ENCODE results near the gene SAPCD1. TPM values are rescaled to one million over a fixed set of nuclear protein-coding genes. Genes with fewer than 3 reads are reported as not detected.
A peak's percentile ranks its signal among the peaks of the same experiment; 100 is the strongest.

The SAPCD1 gene
- total RNA-seq, 2 experiments from 2014 or later: 11.3 to 13.2 TPM

- peak within 1 kb of the TSS; percentile 94 for H3K4me3 Mint-ChIP-seq
- intact Hi-C loops (cut with micrococcal nuclease): loop anchor here (2.0 to 10.0 kb wide), 9 partner anchors 29 to 1175 kb away; partner anchors contain the start of genes ATP6V1G2, DXO, GPANK1 and HSPA1B
- H3K4me1 Mint-ChIP-seq (ENCODE audit: low read depth): peaks cover 48% of the 10 kb centered on the region
- H3K27ac Mint-ChIP-seq: peak within 1 kb of the TSS; percentile 91
- peak; percentile 99 for DNase-seq
- H3K27me3 Mint-ChIP-seq: no peaks in the 10 kb centered on the region
- ChIA-PET POLR2A (interaction anchor here (0.6 to 3.4 kb wide), 25 partner anchors 9 to 1105 kb away, joined by 3 to 15 read pairs (median 3); partner anchors contain the start of genes ABHD16A, CSNK2B, DDAH2 and DDX39B), CTCF (interaction anchor here (0.6 to 8.1 kb wide), 9 partner anchors 10 to 150 kb away, joined by 3 to 67 read pairs (median 14); partner anchors contain the start of genes DDAH2, LY6G5C and VARS1)
- H3K36me3 Mint-ChIP-seq: peaks cover 48% of the 10 kb centered on the region
- H3K9me3 Mint-ChIP-seq: no peaks in the 10 kb centered on the region
Observed at GRCh38 chr6:31739639-31740396, 22.6 kb upstream of the SAPCD1 start, which contains the start of gene MSH5. Gene MSH5, plus strand, starts transcription at chr6:31740005. Its CDS starts 462 bp downstream, at chr6:31740467.

- Mint-ChIP-seq H3K27me3 (no peaks in the 10 kb centered on the region), H3K4me3 (peak overlapping the region; percentile 94), H3K9me3 (no peaks in the 10 kb centered on the region), H3K4me1 (ENCODE audit: low read depth) (peaks cover 48% of the 10 kb centered on the region), H3K36me3 (peaks cover 49% of the 10 kb centered on the region), H3K27ac (peak overlapping the region; percentile 91)
- intact Hi-C loops (cut with micrococcal nuclease): no loop called here
- CTCF ChIA-PET: interaction anchor here (1.2 to 8.1 kb wide), 6 partner anchors 11 to 86 kb away, joined by 3 to 67 read pairs (median 13); partner anchors contain the start of genes DDAH2, LY6G5C and VARS1
- POLR2A ChIA-PET: interaction anchor here (0.7 to 2.1 kb wide), 17 partner anchors 9 to 388 kb away, joined by 3 to 7 read pairs (median 3); partner anchors contain the start of genes ABHD16A, DDAH2, DDX39B and EHMT2
- peak; percentile 56 for DNase-seq
Observed at GRCh38 chr6:31740397-31741223, 21.8 kb upstream of the SAPCD1 start.

DNA sequence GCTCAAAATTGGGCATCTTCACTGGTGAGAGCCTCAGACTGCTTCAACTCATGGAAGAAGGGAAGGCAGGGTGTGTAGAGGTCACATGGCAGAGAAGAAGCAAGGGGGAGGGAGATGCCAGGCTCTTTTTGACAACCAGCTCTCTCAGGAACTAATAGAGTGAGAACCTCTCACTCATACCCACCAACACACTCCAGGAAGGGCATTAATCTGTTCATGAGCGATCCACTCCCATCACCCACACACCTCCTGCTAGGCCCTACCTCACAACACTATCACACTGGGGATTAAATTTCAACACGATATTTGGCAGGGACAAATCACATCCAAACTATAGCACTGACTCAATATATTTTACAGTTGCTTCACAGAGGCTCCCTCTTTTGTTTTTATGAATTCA is 20.6 kb upstream of the SAPCD1 start:
- intact Hi-C loops (cut with micrococcal nuclease): no loop called here
- peaks cover 46% of the 10 kb centered on the region for H3K36me3 Mint-ChIP-seq
- CTCF ChIA-PET: interaction anchor here (1.5 to 8.1 kb wide), 3 partner anchors 12 to 85 kb away, joined by 4 to 67 read pairs (median 40); partner anchors contain the start of gene DDAH2
- POLR2A ChIA-PET: interaction anchor here (1.3 kb wide), 1 partner anchor 86 kb away, joined by 5 read pairs; the partner anchor contains the start of gene HSPA1B
- H3K9me3 Mint-ChIP-seq: no peaks in the 10 kb centered on the region
- H3K27me3 Mint-ChIP-seq: no peaks in the 10 kb centered on the region
- no peak overlapping the region for H3K27ac Mint-ChIP-seq
- H3K4me3 Mint-ChIP-seq: peak overlapping the region; percentile 94
- H3K4me1 Mint-ChIP-seq (ENCODE audit: low read depth): peaks cover 45% of the 10 kb centered on the region
- no peak for DNase-seq

DNA sequence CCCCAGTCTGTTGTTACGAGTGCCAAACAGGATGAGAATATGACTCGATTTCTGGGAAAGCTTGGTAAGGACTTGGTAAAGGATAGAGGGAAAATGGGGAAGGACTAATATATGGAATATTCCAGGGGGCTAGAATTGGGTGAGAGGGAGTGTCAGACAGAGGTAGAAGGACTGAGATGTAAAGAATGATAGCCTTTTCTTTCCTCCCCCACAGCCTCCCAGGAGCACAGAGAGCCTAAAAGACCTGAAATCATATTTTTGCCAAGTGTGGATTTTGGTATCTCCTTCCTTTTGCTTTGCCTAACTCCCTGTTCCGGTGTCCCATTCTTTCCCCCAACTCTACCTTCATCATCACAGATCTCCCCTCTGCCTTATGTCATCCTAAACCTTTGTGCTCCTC is 19.6 kb upstream of the SAPCD1 start:
- CTCF ChIA-PET: interaction anchor here (1.0 kb wide), 1 partner anchor 27 kb away, joined by 3 read pairs; no protein-coding TSS in a partner anchor

GRCh38 chr6:31744422-31744821 is 18.0 kb upstream of the SAPCD1 start:
- H3K27me3 Mint-ChIP-seq: no peaks in the 10 kb centered on the region
- DNase-seq: no peak
- intact Hi-C loops (cut with micrococcal nuclease): no loop called here

More for the DNA sequence above, 19.6 kb upstream of the SAPCD1 start:
- H3K27ac Mint-ChIP-seq: no peak overlapping the region
- no peaks in the 10 kb centered on the region for H3K27me3 Mint-ChIP-seq
- intact Hi-C loops (cut with micrococcal nuclease): no loop called here
- peaks cover 54% of the 10 kb centered on the region for H3K36me3 Mint-ChIP-seq
- no peaks in the 10 kb centered on the region for H3K9me3 Mint-ChIP-seq
- no peak for DNase-seq
- no peak overlapping the region for H3K4me3 Mint-ChIP-seq
- H3K4me1 Mint-ChIP-seq (ENCODE audit: low read depth): peaks cover 34% of the 10 kb centered on the region
- POLR2A ChIA-PET: no interaction called here

GRCh38 chr6:31749301-31750036 is 13.0 kb upstream of the SAPCD1 start:
- intact Hi-C loops (cut with micrococcal nuclease): no loop called here
- H3K27me3 Mint-ChIP-seq: no peaks in the 10 kb centered on the region
- H3K4me3 Mint-ChIP-seq: no peak overlapping the region
- no peak overlapping the region for H3K27ac Mint-ChIP-seq
- ChIA-PET POLR2A (interaction anchor here (1.5 to 1.7 kb wide), 2 partner anchors 9 to 11 kb away, joined by 4 read pairs; partner anchors contain the start of gene MSH5), CTCF (interaction anchor here (1.7 kb wide), 1 partner anchor 20 kb away, joined by 6 read pairs; no protein-coding TSS in a partner anchor)
- no peak for DNase-seq
- no peaks in the 10 kb centered on the region for H3K4me1 Mint-ChIP-seq (ENCODE audit: low read depth)
- H3K9me3 Mint-ChIP-seq: no peaks in the 10 kb centered on the region
- peaks cover 35% of the 10 kb centered on the region for H3K36me3 Mint-ChIP-seq

More at GRCh38 chr6:31744422-31744821, 18.0 kb upstream of the SAPCD1 start:
- peaks cover 18% of the 10 kb centered on the region for H3K4me1 Mint-ChIP-seq (ENCODE audit: low read depth)
- no peak overlapping the region for H3K4me3 Mint-ChIP-seq
- no peak overlapping the region for H3K27ac Mint-ChIP-seq
- CTCF ChIA-PET: interaction anchor here (1.6 kb wide), 1 partner anchor 25 kb away, joined by 5 read pairs; no protein-coding TSS in a partner anchor
- POLR2A ChIA-PET: no interaction called here
- peaks cover 61% of the 10 kb centered on the region for H3K36me3 Mint-ChIP-seq
- H3K9me3 Mint-ChIP-seq: no peaks in the 10 kb centered on the region

GRCh38 chr6:31750411-31751022 is 11.9 kb upstream of the SAPCD1 start:
- no peak overlapping the region for H3K27ac Mint-ChIP-seq
- DNase-seq: no peak
- no peaks in the 10 kb centered on the region for H3K4me1 Mint-ChIP-seq (ENCODE audit: low read depth)
- H3K27me3 Mint-ChIP-seq: no peaks in the 10 kb centered on the region
- H3K36me3 Mint-ChIP-seq: peaks cover 29% of the 10 kb centered on the region
- intact Hi-C loops (cut with micrococcal nuclease): no loop called here
- ChIA-PET CTCF (interaction anchor here (1.7 kb wide), 1 partner anchor 19 kb away, joined by 6 read pairs; no protein-coding TSS in a partner anchor), POLR2A (interaction anchor here (1.7 kb wide), 1 partner anchor 10 kb away, joined by 4 read pairs; the partner anchor contains the start of gene MSH5)
- H3K9me3 Mint-ChIP-seq: no peaks in the 10 kb centered on the region
- no peak overlapping the region for H3K4me3 Mint-ChIP-seq

- Mint-ChIP-seq H3K27me3 (no peaks in the 10 kb centered on the region), H3K36me3 (peaks cover 19% of the 10 kb centered on the region), H3K9me3 (no peaks in the 10 kb centered on the region), H3K4me3 (no peak overlapping the region), H3K27ac (no peak overlapping the region), H3K4me1 (ENCODE audit: low read depth) (no peaks in the 10 kb centered on the region)
- ChIA-PET POLR2A (interaction anchor here (2.3 kb wide), 1 partner anchor 12 kb away, joined by 7 read pairs; the partner anchor contains the start of gene MSH5), CTCF (interaction anchor here (1.0 to 1.2 kb wide), 2 partner anchors 17 to 73 kb away, joined by 5 read pairs; partner anchors contain the start of gene LY6G5C)
- DNase-seq: no peak
- intact Hi-C loops (cut with micrococcal nuclease): no loop called here
Observed at GRCh38 chr6:31752739-31753319, 9.6 kb upstream of the SAPCD1 start.

GRCh38 chr6:31758281-31758680 is 4.2 kb upstream of the SAPCD1 start:
- no peaks in the 10 kb centered on the region for H3K27me3 Mint-ChIP-seq
- H3K4me1 Mint-ChIP-seq (ENCODE audit: low read depth): no peaks in the 10 kb centered on the region
- DNase-seq: no peak
- H3K36me3 Mint-ChIP-seq: peaks cover 50% of the 10 kb centered on the region
- ChIA-PET CTCF (interaction anchor here (1.0 to 2.2 kb wide), 2 partner anchors 12 to 15 kb away, joined by 3 to 13 read pairs; no protein-coding TSS in a partner anchor), POLR2A (interaction anchor here (0.6 to 0.9 kb wide), 2 partner anchors 18 to 92 kb away, joined by 3 read pairs; partner anchors contain the start of gene MSH5)
- H3K27ac Mint-ChIP-seq: no peak overlapping the region
- H3K4me3 Mint-ChIP-seq: no peak overlapping the region
- intact Hi-C loops (cut with micrococcal nuclease): no loop called here
- H3K9me3 Mint-ChIP-seq: no peaks in the 10 kb centered on the region

GRCh38 chr6:31760790-31761189 is 1.7 kb upstream of the SAPCD1 start:
- Mint-ChIP-seq H3K27ac (no peak overlapping the region), H3K4me1 (ENCODE audit: low read depth) (no peaks in the 10 kb centered on the region), H3K36me3 (peaks cover 54% of the 10 kb centered on the region), H3K9me3 (no peaks in the 10 kb centered on the region), H3K27me3 (no peaks in the 10 kb centered on the region), H3K4me3 (no peak overlapping the region)
- POLR2A ChIA-PET: no interaction called here
- intact Hi-C loops (cut with micrococcal nuclease): no loop called here
- CTCF ChIA-PET: interaction anchor here (1.2 kb wide), 1 partner anchor 9 kb away, joined by 4 read pairs; no protein-coding TSS in a partner anchor
- DNase-seq: no peak
